HCT116 (cell line): ENCODE measurements around the gene WFDC12. TPM values are rescaled to one million over a fixed set of nuclear protein-coding genes. Genes with fewer than 3 reads are reported as not detected.

Experiments used
- ATAC-seq: fragments of 200-7000 bp; cut with Tn5 transposase; 2 replicates; pipeline ENCODE4 v1.9.1; 2020; ENCODE audit warnings: mild to moderate bottlenecking, moderate library complexity
- BruUV-seq: library from RNA; stranded (reverse); fragments of 400-500 nt; replicated peaks from 2 replicates; lab custom pipeline; 2021; lab: Mats Ljungman, UMichigan
- CTCF ChIA-PET: fragments of 300-600 bp; sonication (Branson Sonifier 250); formaldehyde crosslinking; loops from one replicate; lab custom pipeline; 2021; ENCODE audit warnings: antibody characterized with exemption; lab: Charles Lee
- POLR2A ChIA-PET: fragments of 300-600, 350-600 bp; sonication (Branson Sonifier 250); formaldehyde crosslinking; loops from one replicate; lab custom pipeline; 2021; ENCODE audit warnings: antibody characterized with exemption; lab: Charles Lee
- RAD21 ChIA-PET, 2 experiments: fragments of 300-600 bp; sonication (Branson Sonifier 250); formaldehyde crosslinking; loops; one replicate each; lab custom pipeline; 2023; ENCODE audit warnings: low total read pairs in 2 of 2; ENCODE audit not compliant: uncharacterized antibody in 2 of 2, unreplicated experiment in 2 of 2, low non-redundant PET in 1 of 2; lab: Charles Lee
- DNase-seq: peaks from one replicate; pipeline ENCODE4 v3.0.0-alpha.2; 2010; ENCODE audit warnings: low read depth, low spot score
- H2AFZ ChIP-seq: fragments of 200-600 bp; shearing (Covaris generic), sonication (generic); 2 replicates; pipeline ENCODE4 v1.6.1; 2017; ENCODE audit warnings: low read depth, mixed run types, mixed read lengths, antibody characterized with exemption, low read length; ENCODE audit not compliant: poor library complexity, severe bottlenecking
- H3K27ac ChIP-seq: 2 replicates; pipeline ENCODE4 v1.5.1; 2012; ENCODE audit warnings: low read depth, low read length
- H3K27me3 ChIP-seq: fragments of 200-600 bp; sonication (generic); 2 replicates; pipeline ENCODE4 v1.6.1; 2016; ENCODE audit warnings: mixed run types, low read length, mixed read lengths; ENCODE audit not compliant: insufficient read depth
- H3K36me3 ChIP-seq, 2 experiments: fragments of 200-500 bp in 1 of 2; fragments of 200-600 bp in 1 of 2; sonication (Bioruptor generic) in 1 of 2; sonication (generic) in 1 of 2; 2 replicates each; pipeline versions ENCODE4 v1.5.1 to v1.6.1; 2014 to 2016; ENCODE audit warnings: low read length in 2 of 2, inconsistent platforms in 1 of 2, mixed read lengths in 1 of 2, mixed run types in 1 of 2; ENCODE audit not compliant: insufficient read depth in 2 of 2, control insufficient read depth in 1 of 2
- H3K4me1 ChIP-seq, 2 experiments: fragments of 200-600 bp in 1 of 2; sonication (generic) in 1 of 2; 2 replicates each; pipeline versions ENCODE4 v1.5.1 to v1.6.1; 2012 to 2017; ENCODE audit warnings: low read length in 2 of 2, inconsistent platforms in 1 of 2, mild to moderate bottlenecking in 1 of 2, mixed read lengths in 1 of 2, mixed run types in 1 of 2, moderate library complexity in 1 of 2; ENCODE audit not compliant: insufficient read depth in 2 of 2, control insufficient read depth in 1 of 2
- H3K4me2 ChIP-seq: fragments of 200-600 bp; sonication (generic); 2 replicates; pipeline ENCODE4 v1.6.1; 2017; ENCODE audit warnings: mixed run types, low read length, mixed read lengths
- H3K4me3 ChIP-seq, 2 experiments: fragments of 200-600 bp in 1 of 2; sonication (generic) in 1 of 2; replicated peaks in 1 of 2; 2 replicates each; pipeline ENCODE4 v1.5.1; 2011 to 2016; ENCODE audit warnings: low read length in 2 of 2, control low read depth in 1 of 2, low read depth in 1 of 2, mild to moderate bottlenecking in 1 of 2, mixed read lengths in 1 of 2, mixed run types in 1 of 2
- H3K79me2 ChIP-seq: fragments of 200-600 bp; sonication (generic); 2 replicates; pipeline ENCODE4 v1.6.1; 2017; ENCODE audit warnings: mild to moderate bottlenecking, mixed run types, low read length, moderate library complexity, mixed read lengths; ENCODE audit not compliant: insufficient read depth
- H3K9ac ChIP-seq: fragments of 200-600 bp; sonication (generic); 2 replicates; pipeline ENCODE4 v1.6.1; 2016; ENCODE audit warnings: low read length, mixed read lengths
- H3K9me2 ChIP-seq: fragments of 200-600 bp; sonication (generic), shearing (Covaris generic); 2 replicates; pipeline ENCODE4 v1.6.1; 2017; ENCODE audit warnings: mixed run types, mild to moderate bottlenecking, moderate library complexity; ENCODE audit not compliant: insufficient read depth
- H3K9me3 ChIP-seq, 2 experiments: fragments of 200-500 bp in 1 of 2; fragments of 200-600 bp in 1 of 2; sonication (Bioruptor generic) in 1 of 2; sonication (generic) in 1 of 2; 2 replicates each; pipeline ENCODE4 v1.6.1; 2014 to 2017; ENCODE audit warnings: low read length in 2 of 2, mixed read lengths in 2 of 2, inconsistent platforms in 1 of 2, low read depth in 1 of 2, mild to moderate bottlenecking in 1 of 2, mixed run types in 1 of 2, moderate library complexity in 1 of 2; ENCODE audit not compliant: control insufficient read depth in 1 of 2, insufficient read depth in 1 of 2
- H4K20me1 ChIP-seq: fragments of 200-600 bp; sonication (generic), shearing (Covaris generic); 2 replicates; pipeline ENCODE4 v1.6.1; 2017; ENCODE audit warnings: mixed run types, mild to moderate bottlenecking, moderate library complexity; ENCODE audit not compliant: insufficient read depth
- CEBPB ChIP-seq: IDR thresholded peaks from 2 replicates; pipeline ENCODE4 v1.6.1; 2012; ENCODE audit warnings: low read depth
- EGR1 ChIP-seq: IDR thresholded peaks from 2 replicates; pipeline ENCODE4 v1.6.1; 2012; ENCODE audit warnings: low read depth
- ELF1 ChIP-seq: IDR thresholded peaks from 2 replicates; pipeline ENCODE4 v1.6.1; 2012; ENCODE audit warnings: low read depth, borderline replicate concordance
- EZH2 ChIP-seq: fragments of 200-600 bp; sonication (generic); IDR thresholded peaks from 2 replicates; pipeline ENCODE4 v1.6.1; 2017; ENCODE audit warnings: antibody characterized with exemption, mixed run types
- EZH2phosphoT487 ChIP-seq: fragments of 200-600 bp; IDR thresholded peaks from 2 replicates; pipeline ENCODE4 v1.6.1; 2018; ENCODE audit warnings: antibody characterized with exemption, borderline replicate concordance
- FOSL1 ChIP-seq: IDR thresholded peaks from 2 replicates; pipeline ENCODE4 v1.6.1; 2012; ENCODE audit warnings: low read depth
- MAX ChIP-seq: IDR thresholded peaks from 2 replicates; pipeline ENCODE4 v1.6.1; 2012
- POLR2AphosphoS5 ChIP-seq: IDR thresholded peaks from 2 replicates; pipeline ENCODE4 v1.6.1; 2011; ENCODE audit warnings: mild to moderate bottlenecking, low read depth, low read length, moderate library complexity
- REST ChIP-seq: IDR thresholded peaks from 2 replicates; pipeline ENCODE4 v1.6.1; 2012; ENCODE audit warnings: low read depth
- SIN3A ChIP-seq: IDR thresholded peaks from 2 replicates; pipeline ENCODE4 v1.6.1; 2012; ENCODE audit warnings: low read depth
- YY1 ChIP-seq: IDR thresholded peaks from 2 replicates; pipeline ENCODE4 v1.6.1; 2011; ENCODE audit warnings: low read length, low read depth, moderate library complexity, mild to moderate bottlenecking; ENCODE audit not compliant: insufficient replicate concordance; ENCODE audit errors: extremely low read depth
- ZBTB33 ChIP-seq: IDR thresholded peaks from 2 replicates; pipeline ENCODE4 v1.6.1; 2011; ENCODE audit warnings: mild to moderate bottlenecking, low read length, moderate library complexity; ENCODE audit not compliant: insufficient replicate concordance; ENCODE audit errors: extremely low read depth
- intact Hi-C: fragments of 100-400 bp; cut with micrococcal nuclease; formaldehyde crosslinking; loops from 2 replicates; pipeline ENCODE4 v1.10.0; 2022
- total RNA-seq: library from RNA; stranded (reverse); gene quantifications from one replicate; pipeline ENCODE4 v1.2.1, GENCODE V29; 2021; ENCODE audit not compliant: unreplicated experiment

Gene WFDC12
- total RNA-seq, 1 experiment from 2014 or later: not detected

- Histone ChIP-seq H3K27ac (no peak overlapping the region), H3K4me2 (no peak overlapping the region), H3K9me2 (no peaks in the 10 kb centered on the region), H2AFZ (no peak overlapping the region), H3K9me3 (no peaks in the 10 kb centered on the region), H3K27me3 (no peaks in the 10 kb centered on the region; the same call in 1 of the 2 replicates), H4K20me1 (no peaks in the 10 kb centered on the region), H3K79me2 (no peaks in the 10 kb centered on the region), H3K9ac (no peak overlapping the region), H3K36me3 (no peaks in the 10 kb centered on the region), H3K4me1 (no peaks in the 10 kb centered on the region), H3K4me3 (no peak overlapping the region)
- TF ChIP-seq SIN3A: no peak
- no peak for TF ChIP-seq ELF1
- TF ChIP-seq POLR2AphosphoS5: no peak
- no peak for TF ChIP-seq CEBPB
- no peak for TF ChIP-seq EZH2
- ChIA-PET RAD21 (no interaction called here), POLR2A (no interaction called here), CTCF (interaction anchor here (1.0 to 1.1 kb wide), 2 partner anchors 8 to 9 kb away, joined by 3 read pairs; no protein-coding TSS in a partner anchor)
- intact Hi-C loops: no loop called here
- DNase-seq (no peak), ATAC-seq (no peak)
- no TSS peak for BruUV-seq
Measured at GRCh38 chr20:45104786-45105185, 19.5 kb downstream of the WFDC12 start.

- Histone ChIP-seq H3K4me1 (no peaks in the 10 kb centered on the region), H2AFZ (no peak overlapping the region), H3K79me2 (no peaks in the 10 kb centered on the region), H3K4me2 (no peak overlapping the region), H3K9me2 (no peaks in the 10 kb centered on the region), H3K9ac (no peak overlapping the region)
- no TSS peak for BruUV-seq
- ATAC-seq (no peak), DNase-seq (no peak)
- CTCF ChIA-PET: interaction anchor here (1.1 kb wide), 1 partner anchor 9 kb away, joined by 6 read pairs; no protein-coding TSS in a partner anchor
- TF ChIP-seq EGR1 (no peak), EZH2phosphoT487 (no peak), YY1 (no peak), REST (no peak), FOSL1 (no peak), ZBTB33 (no peak), MAX (no peak)
- TF ChIP-seq, all 23 proteins: peak for 0
- POLR2A ChIA-PET: no interaction called here
- intact Hi-C loops: no loop called here
- no peaks in the 10 kb centered on the region; the same call in 1 of the 2 replicates for H3K27me3 ChIP-seq
- no peak overlapping the region for H3K27ac ChIP-seq
- no peaks in the 10 kb centered on the region for H4K20me1 ChIP-seq
- H3K9me3 ChIP-seq: no peaks in the 10 kb centered on the region
- RAD21 ChIA-PET: no interaction called here
- H3K4me3 ChIP-seq: no peak overlapping the region
- no peaks in the 10 kb centered on the region for H3K36me3 ChIP-seq
Measured at GRCh38 chr20:45103072-45103471, 21.2 kb downstream of the WFDC12 start.
